K562 (cell line): ENCODE measurements around the gene CFAP58. TPM values are rescaled to one million over a fixed set of nuclear protein-coding genes. Genes with fewer than 3 reads are reported as not detected.
A peak's percentile ranks its signal among the peaks of the same experiment; 100 is the strongest.

Experiments used
- ATAC-seq: fragments of 200-7000 bp; cut with Tn5 transposase; 3 replicates; pipeline ENCODE4 v1.9.1; 2020; ENCODE audit warnings: moderate library complexity
- BruUV-seq: library from RNA; stranded (reverse); fragments of 400-500 nt; replicated peaks from 2 replicates; lab custom pipeline; 2021; lab: Mats Ljungman, UMichigan
- CTCF ChIA-PET: fragments of 300-600 bp; formaldehyde crosslinking; extraction: SDS; loops from one replicate; lab custom pipeline; 2021; ENCODE audit warnings: low intra/inter-chr PET ratio; lab: Yijun Ruan, JAX
- POLR2A ChIA-PET: fragments of 300-600, 350-650 bp; sonication (Branson Sonifier 250); formaldehyde crosslinking; extraction: SDS; loops from one replicate; lab custom pipeline; 2021; ENCODE audit warnings: antibody characterized with exemption, inconsistent platforms; lab: Yijun Ruan, JAX
- DNase-seq, 4 experiments: peaks; one replicate each; pipeline versions ENCODE4 v3.0.0 to v3.0.0-alpha.2; 2011 to 2018; ENCODE audit warnings: low spot score in 3 of 4, mixed read lengths in 3 of 4; ENCODE audit errors: extremely low read depth in 1 of 4
- FAIRE-seq: peaks from 2 replicates; lab custom pipeline; 2011; peaks lifted over from hg19 to GRCh38; lab: Jason Lieb, UNC
- H2AFZ ChIP-seq: 2 replicates; pipeline ENCODE4 v1.6.0; 2011; ENCODE audit warnings: low read depth, low read length, control low read depth, inconsistent platforms
- H3K27ac ChIP-seq: fragments of 200-600 bp; 3 replicates; pipeline ENCODE4 v1.8.0; 2011; ENCODE audit warnings: low read depth, mild to moderate bottlenecking, control low read depth, inconsistent platforms, low read length, moderate library complexity, mixed read lengths; ENCODE audit errors: extremely low read depth
- H3K27me3 ChIP-seq, 2 experiments: fragments of 300-600 bp in 1 of 2; 2 replicates in 1 of 2; 3 replicates in 1 of 2; pipeline versions ENCODE4 v1.6.0 to v1.8.0; 2011; ENCODE audit warnings: inconsistent platforms in 2 of 2, low read length in 2 of 2, mild to moderate bottlenecking in 1 of 2, mixed read lengths in 1 of 2, moderate library complexity in 1 of 2; ENCODE audit not compliant: control insufficient read depth in 2 of 2, insufficient read depth in 2 of 2
- H3K36me3 ChIP-seq: fragments of 300-600 bp; 3 replicates; pipeline ENCODE4 v1.8.0; 2011; ENCODE audit warnings: mild to moderate bottlenecking, low read length, inconsistent platforms; ENCODE audit not compliant: control insufficient read depth, insufficient read depth
- H3K4me1 ChIP-seq, 2 experiments: fragments of 200-600 bp in 1 of 2; replicated peaks in 1 of 2; 2 replicates in 1 of 2; 3 replicates in 1 of 2; pipeline versions ENCODE4 v1.5.1 to v1.8.0; 2011; ENCODE audit warnings: inconsistent platforms in 2 of 2, low read length in 2 of 2, mild to moderate bottlenecking in 1 of 2, mixed read lengths in 1 of 2, moderate library complexity in 1 of 2; ENCODE audit not compliant: control insufficient read depth in 2 of 2, insufficient read depth in 2 of 2
- H3K4me2 ChIP-seq: 2 replicates; pipeline ENCODE4 v1.6.1; 2011; ENCODE audit warnings: low read length, control low read depth, inconsistent platforms, mixed read lengths; ENCODE audit not compliant: insufficient read depth
- H3K4me3 ChIP-seq: fragments of 200-600 bp; sonication (generic), shearing (Covaris generic); 2 replicates; pipeline ENCODE4 v1.5.1; 2016; ENCODE audit warnings: control low read depth, inconsistent platforms
- H3K79me2 ChIP-seq: fragments of 200-600 bp; 3 replicates; pipeline ENCODE4 v1.8.0; 2011; ENCODE audit warnings: low read length, inconsistent platforms; ENCODE audit not compliant: control insufficient read depth, insufficient read depth
- H3K9ac ChIP-seq, 2 experiments: 2 replicates each; pipeline versions ENCODE4 v1.6.0 to v1.6.1; 2011; ENCODE audit warnings: low read depth in 2 of 2, low read length in 2 of 2, control low read depth in 1 of 2, inconsistent platforms in 1 of 2, mild to moderate bottlenecking in 1 of 2, mixed read lengths in 1 of 2; ENCODE audit not compliant: insufficient read depth in 1 of 2
- H3K9me1 ChIP-seq: one replicate; pipeline ENCODE4 v1.6.0; 2011; ENCODE audit warnings: inconsistent platforms, mild to moderate bottlenecking, low read length, moderate library complexity; ENCODE audit not compliant: control insufficient read depth, insufficient read depth
- H3K9me3 ChIP-seq: replicated peaks from 2 replicates; pipeline ENCODE4 v1.5.1; 2011; ENCODE audit warnings: low read depth, low read length, inconsistent platforms; ENCODE audit not compliant: control insufficient read depth, insufficient read depth
- H4K20me1 ChIP-seq: replicated peaks from 2 replicates; pipeline ENCODE4 v1.6.1; 2011; ENCODE audit warnings: low read length, inconsistent platforms, mixed read lengths; ENCODE audit not compliant: control insufficient read depth, insufficient read depth
- GTF2E2 ChIP-seq: fragments of 200-800 bp; sonication (Bioruptor generic); IDR thresholded peaks from 2 replicates; pipeline ENCODE4 v1.6.1; 2016; ENCODE audit warnings: missing genetic modification characterization, missing compliant biosample characterization
- POLR2H ChIP-seq: IDR thresholded peaks from 2 replicates; pipeline ENCODE4 v1.6.1; 2016; ENCODE audit warnings: missing genetic modification characterization, low read depth, mild to moderate bottlenecking, control low read depth, missing compliant biosample characterization, moderate library complexity
- RBFOX2 ChIP-seq: fragments of 200-400 bp; formaldehyde crosslinking; IDR thresholded peaks from 2 replicates; pipeline ENCODE4 v1.6.1; 2017; ENCODE audit warnings: low read depth, mild to moderate bottlenecking, low read length, moderate library complexity
- SAP30 ChIP-seq: fragments of 200-600 bp; sonication (generic); IDR thresholded peaks from 2 replicates; pipeline ENCODE4 v1.6.1; 2012; ENCODE audit warnings: borderline replicate concordance, low read depth, mild to moderate bottlenecking, moderate library complexity, low read length, control low read depth, inconsistent platforms; ENCODE audit not compliant: insufficient read depth, poor library complexity, severe bottlenecking
- WGBS: fragments of 100-300 bp; shearing (Covaris generic); methylation state at CpG from one replicate; pipeline ENCODE4 v1.1.6; 2016; ENCODE audit warnings: low coverage, mixed read lengths; ENCODE audit not compliant: insufficient coverage; ENCODE audit errors: missing lambda C conversion rate; 5-methylcytosine and 5-hydroxymethylcytosine counted together
- in situ Hi-C: fragments of 300-500 bp; cut with MboI; formaldehyde crosslinking; loops from 4 replicates; pipeline ENCODE4 v1.15.0; 2018; ENCODE audit warnings: inconsistent platforms, mixed read lengths
- intact Hi-C: fragments of 100-400 bp; cut with micrococcal nuclease; formaldehyde crosslinking; loops from 2 replicates; pipeline ENCODE4 v1.14.2; 2022
- polyA plus RNA-seq, 8 experiments: library from polyadenylated mRNA; depleted of rRNA in 4 of 8; stranded (reverse) in 5 of 8; unstranded in 3 of 8; fragments of >200 nt; fragmentation: Nextera tagmentation in 2 of 8; fragmentation: Illumina TruSeq in 1 of 8; extraction: Ambion mirVana in 2 of 8; extraction: Trizol in 1 of 8; gene quantifications; 2 replicates each; pipeline versions ENCODE4 v1.2.1 to v1.2.3, GENCODE V29; 2011 to 2014; ENCODE audit warnings: inconsistent platforms in 1 of 8, missing spikeins in 1 of 8
- total RNA-seq, 7 experiments: library from RNA; depleted of rRNA in 6 of 7; stranded (reverse); fragments of >200 nt in 6 of 7; fragmentation: Illumina TruSeq in 2 of 7; extraction: Trizol in 2 of 7; gene quantifications; 2 replicates each; pipeline versions ENCODE4 v1.2.1 to v1.2.3, GENCODE V29; 2011 to 2021; ENCODE audit warnings: low replicate concordance in 1 of 7
- TF ChIP-seq, protein P1 (sequence below): sonication (generic); formaldehyde crosslinking; IDR thresholded peaks from 2 replicates; pipeline ENCODE4 v1.4.0; 2020; ENCODE audit warnings: mild to moderate bottlenecking, missing genetic modification reagents
- TF ChIP-seq, protein P2 (sequence below): fragments of 450-650 bp; IDR thresholded peaks from 2 replicates; pipeline ENCODE4 v1.6.1; 2016; ENCODE audit warnings: missing biosample characterization, missing genetic modification characterization
- TF ChIP-seq, protein P3 (sequence below): IDR thresholded peaks from 3 replicates; pipeline ENCODE4 v1.6.1; 2011; ENCODE audit warnings: borderline replicate concordance, mild to moderate bottlenecking; ENCODE audit not compliant: insufficient read length, insufficient read depth

Gene CFAP58
- total and polyA plus RNA-seq, 9 of the 15 experiments (the other 6 are each of a cell fraction or from before 2014, with no cell fraction given), result 0.08 to 2.0 (median 0.71) TPM

DNA sequence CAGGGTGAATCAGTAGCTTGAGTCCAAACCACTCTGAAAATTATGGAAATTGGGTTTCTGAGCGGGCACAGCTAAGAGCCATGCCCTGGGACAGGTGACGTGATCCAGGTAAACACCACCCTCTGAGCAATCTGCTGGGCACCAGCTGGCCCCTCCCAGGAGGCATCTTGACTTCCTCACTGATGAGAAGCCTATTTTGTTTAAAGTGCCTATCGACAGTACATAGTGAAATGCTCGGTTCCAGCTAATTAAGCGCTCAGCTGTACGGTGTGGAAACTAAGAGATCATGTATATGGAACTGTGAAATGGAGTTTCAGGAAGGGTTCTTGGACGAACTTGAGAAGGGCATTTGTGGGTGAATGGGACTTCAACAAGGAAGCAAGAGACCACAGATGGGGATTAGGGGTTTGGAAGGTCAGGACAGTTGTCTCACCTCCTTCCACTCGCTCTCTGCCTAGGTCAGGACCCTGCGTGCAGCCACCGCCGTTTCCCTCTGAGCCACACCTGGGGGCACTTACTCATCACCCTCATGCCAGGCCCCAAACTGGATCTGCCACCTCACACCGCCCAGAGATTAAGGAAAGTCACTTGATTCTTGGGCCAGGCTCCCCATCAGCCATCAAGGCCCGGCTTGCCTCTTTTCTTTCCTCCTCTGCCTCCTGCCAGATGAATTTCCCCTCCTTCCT, 18.5 kb upstream of the CFAP58 start:
- H3K27me3 ChIP-seq, result no peaks in the 10 kb centered on the region
- ChIA-PET POLR2A (interaction anchor here (0.7 to 2.4 kb wide), 3 partner anchors 12 to 16 kb away, joined by 3 to 9 read pairs (median 4); no protein-coding TSS in a partner anchor), CTCF (no interaction called here)
- FAIRE-seq (no peak), DNase-seq (no peak), ATAC-seq (no peak)
- H3K4me2 ChIP-seq, result peak overlapping the region; percentile 91
- intact Hi-C loops, result no loop called here
- peak overlapping the region; percentile 87 to 88; a peak in 3 of 4 replicates for H3K9ac ChIP-seq
- H4K20me1 ChIP-seq, result peaks cover 37% of the 10 kb centered on the region
- H3K27ac ChIP-seq, result peak overlapping the region; percentile 55; the same call in 2 of the 3 replicates
- H3K36me3 ChIP-seq, result peaks cover 56% of the 10 kb centered on the region
- peaks cover 45 to 56% of the 10 kb centered on the region in 2 experiments for H3K4me1 ChIP-seq
- peaks cover 99% of the 10 kb centered on the region for H3K79me2 ChIP-seq
- in situ Hi-C loops, result no loop called here
- H2AFZ ChIP-seq, result no peak overlapping the region
- H3K9me3 ChIP-seq, result no peaks in the 10 kb centered on the region
- H3K4me3 ChIP-seq, result peak overlapping the region; percentile 98
- TF ChIP-seq RBFOX2, result peak; percentile 56; the same call in 1 of the 2 replicates
- no peak for TF ChIP-seq GTF2E2 (tag)
- BruUV-seq, result no TSS peak
- WGBS, result 37% methylated on average over 10 of the region's 13 CpGs
- no peaks in the 10 kb centered on the region for H3K9me1 ChIP-seq

DNA sequence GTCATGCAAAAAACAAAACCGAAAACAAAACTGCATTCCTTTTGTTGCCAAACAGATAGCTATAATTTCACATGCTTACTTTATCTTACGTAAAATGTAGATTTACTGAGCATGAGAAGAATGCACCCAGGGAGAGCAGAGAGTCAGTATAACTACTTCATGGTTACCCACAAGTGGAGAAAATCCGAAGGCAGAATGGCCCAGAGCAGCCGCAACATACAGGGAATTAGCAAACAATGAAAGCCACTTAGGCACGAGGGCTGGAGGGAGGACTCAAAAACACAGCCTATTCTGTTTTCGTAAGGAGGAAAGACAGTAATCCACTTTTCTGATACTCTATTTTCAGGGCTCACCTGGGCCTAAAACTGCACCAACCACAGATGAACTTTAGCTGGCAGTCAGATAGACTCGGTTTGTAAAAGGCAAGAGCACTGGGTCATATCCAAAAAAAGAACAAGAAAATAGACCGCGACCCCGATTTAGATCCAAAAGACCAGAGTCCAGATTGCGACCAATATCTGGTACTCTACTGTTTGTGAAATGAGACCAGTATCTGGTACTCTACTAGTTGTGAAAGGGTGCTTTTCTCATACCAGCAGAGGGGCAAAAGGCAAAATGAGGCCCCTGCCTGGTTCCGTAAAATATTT, 16.7 kb upstream of the CFAP58 start:
- POLR2A ChIA-PET, result interaction anchor here (1.2 to 1.6 kb wide), 5 partner anchors 9 to 17 kb away, joined by 3 to 4 read pairs (median 4); partner anchors contain the start of gene CFAP58
- H3K4me3 ChIP-seq, result peak overlapping the region; percentile 98
- H3K4me2 ChIP-seq, result peak overlapping the region; percentile 91
- CTCF ChIA-PET, result no interaction called here
- intact Hi-C loops, result loop anchor here (1.0 kb wide), 1 partner anchor 14 kb away; no protein-coding TSS in a partner anchor
- peak overlapping the region; percentile 98 for H3K27ac ChIP-seq
- ATAC-seq (no peak), DNase-seq (peak in 1 of 4 experiments; percentile 3), FAIRE-seq (no peak)
- no peaks in the 10 kb centered on the region for H3K27me3 ChIP-seq
- peak overlapping the region; percentile 87 to 93; a peak in 3 of 4 replicates for H3K9ac ChIP-seq
- TSS peak; percentile 40 for BruUV-seq
- no peak overlapping the region for H2AFZ ChIP-seq
- H3K9me3 ChIP-seq, result no peaks in the 10 kb centered on the region
- in situ Hi-C loops, result no loop called here
- peaks cover 94% of the 10 kb centered on the region for H3K79me2 ChIP-seq
- H3K9me1 ChIP-seq, result no peaks in the 10 kb centered on the region
- peaks cover 32 to 53% of the 10 kb centered on the region in 2 experiments for H3K4me1 ChIP-seq
- peaks cover 41% of the 10 kb centered on the region for H3K36me3 ChIP-seq
- WGBS, result under 1% methylated on average over 11 of the region's 12 CpGs
- H4K20me1 ChIP-seq, result peaks cover 23% of the 10 kb centered on the region
- TF ChIP-seq SAP30 (no peak), POLR2H (tag) (no peak)
- TF ChIP-seq, protein P1, sequence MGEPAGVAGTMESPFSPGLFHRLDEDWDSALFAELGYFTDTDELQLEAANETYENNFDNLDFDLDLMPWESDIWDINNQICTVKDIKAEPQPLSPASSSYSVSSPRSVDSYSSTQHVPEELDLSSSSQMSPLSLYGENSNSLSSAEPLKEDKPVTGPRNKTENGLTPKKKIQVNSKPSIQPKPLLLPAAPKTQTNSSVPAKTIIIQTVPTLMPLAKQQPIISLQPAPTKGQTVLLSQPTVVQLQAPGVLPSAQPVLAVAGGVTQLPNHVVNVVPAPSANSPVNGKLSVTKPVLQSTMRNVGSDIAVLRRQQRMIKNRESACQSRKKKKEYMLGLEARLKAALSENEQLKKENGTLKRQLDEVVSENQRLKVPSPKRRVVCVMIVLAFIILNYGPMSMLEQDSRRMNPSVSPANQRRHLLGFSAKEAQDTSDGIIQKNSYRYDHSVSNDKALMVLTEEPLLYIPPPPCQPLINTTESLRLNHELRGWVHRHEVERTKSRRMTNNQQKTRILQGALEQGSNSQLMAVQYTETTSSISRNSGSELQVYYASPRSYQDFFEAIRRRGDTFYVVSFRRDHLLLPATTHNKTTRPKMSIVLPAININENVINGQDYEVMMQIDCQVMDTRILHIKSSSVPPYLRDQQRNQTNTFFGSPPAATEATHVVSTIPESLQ (CRISPR knock-in tag), result no peak
- TF ChIP-seq, protein P2, sequence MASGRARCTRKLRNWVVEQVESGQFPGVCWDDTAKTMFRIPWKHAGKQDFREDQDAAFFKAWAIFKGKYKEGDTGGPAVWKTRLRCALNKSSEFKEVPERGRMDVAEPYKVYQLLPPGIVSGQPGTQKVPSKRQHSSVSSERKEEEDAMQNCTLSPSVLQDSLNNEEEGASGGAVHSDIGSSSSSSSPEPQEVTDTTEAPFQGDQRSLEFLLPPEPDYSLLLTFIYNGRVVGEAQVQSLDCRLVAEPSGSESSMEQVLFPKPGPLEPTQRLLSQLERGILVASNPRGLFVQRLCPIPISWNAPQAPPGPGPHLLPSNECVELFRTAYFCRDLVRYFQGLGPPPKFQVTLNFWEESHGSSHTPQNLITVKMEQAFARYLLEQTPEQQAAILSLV, result no peak
- TF ChIP-seq, protein P3, sequence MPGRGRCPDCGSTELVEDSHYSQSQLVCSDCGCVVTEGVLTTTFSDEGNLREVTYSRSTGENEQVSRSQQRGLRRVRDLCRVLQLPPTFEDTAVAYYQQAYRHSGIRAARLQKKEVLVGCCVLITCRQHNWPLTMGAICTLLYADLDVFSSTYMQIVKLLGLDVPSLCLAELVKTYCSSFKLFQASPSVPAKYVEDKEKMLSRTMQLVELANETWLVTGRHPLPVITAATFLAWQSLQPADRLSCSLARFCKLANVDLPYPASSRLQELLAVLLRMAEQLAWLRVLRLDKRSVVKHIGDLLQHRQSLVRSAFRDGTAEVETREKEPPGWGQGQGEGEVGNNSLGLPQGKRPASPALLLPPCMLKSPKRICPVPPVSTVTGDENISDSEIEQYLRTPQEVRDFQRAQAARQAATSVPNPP, result no peak
